Stimulated activated naive CD8-positive, alpha-beta T cell treated with anti-CD3 and anti-CD28 coated beads, Interleukin-15, Interleukin-2, amounts not matched to agents 100 ng/mL and 50 ng/mL, for 24 hours (primary cell): ENCODE measurements around the gene ATF6B.
A peak's percentile ranks its signal among the peaks of the same experiment; 100 is the strongest.

Experiments used
- H3K27ac Mint-ChIP-seq: one replicate; pipeline ENCODE4 v1.8.0; 2021; ENCODE audit warnings: mild to moderate bottlenecking, mixed read lengths
- H3K27me3 Mint-ChIP-seq: one replicate; pipeline ENCODE4 v1.8.0; 2021; ENCODE audit warnings: mixed read lengths
- H3K36me3 Mint-ChIP-seq: one replicate; pipeline ENCODE4 v1.8.0; 2021; ENCODE audit warnings: low read depth, mixed read lengths
- H3K4me1 Mint-ChIP-seq: one replicate; pipeline ENCODE4 v1.8.0; 2021; ENCODE audit warnings: low read depth, mixed read lengths
- H3K4me3 Mint-ChIP-seq: one replicate; pipeline ENCODE4 v1.8.0; 2021; ENCODE audit warnings: mild to moderate bottlenecking, mixed read lengths
- H3K9me3 Mint-ChIP-seq: one replicate; pipeline ENCODE4 v1.8.0; 2021; ENCODE audit warnings: mixed read lengths

ATF6B gene

GRCh38 chr6:32087574-32088486 is 40.2 kb downstream of the ATF6B start:
- Mint-ChIP-seq H3K36me3 (no peaks in the 10 kb centered on the region), H3K27ac (no peak overlapping the region), H3K4me3 (no peak overlapping the region), H3K4me1 (peaks cover 13% of the 10 kb centered on the region), H3K27me3 (peaks cover 63% of the 10 kb centered on the region), H3K9me3 (no peaks in the 10 kb centered on the region)

GRCh38 chr6:32086661-32087573 is 41.1 kb downstream of the ATF6B start:
- Mint-ChIP-seq H3K36me3 (no peaks in the 10 kb centered on the region), H3K27ac (peak overlapping the region; percentile 76), H3K9me3 (no peaks in the 10 kb centered on the region), H3K4me3 (peak overlapping the region; percentile 51), H3K27me3 (peaks cover 60% of the 10 kb centered on the region), H3K4me1 (peaks cover 13% of the 10 kb centered on the region)

DNA sequence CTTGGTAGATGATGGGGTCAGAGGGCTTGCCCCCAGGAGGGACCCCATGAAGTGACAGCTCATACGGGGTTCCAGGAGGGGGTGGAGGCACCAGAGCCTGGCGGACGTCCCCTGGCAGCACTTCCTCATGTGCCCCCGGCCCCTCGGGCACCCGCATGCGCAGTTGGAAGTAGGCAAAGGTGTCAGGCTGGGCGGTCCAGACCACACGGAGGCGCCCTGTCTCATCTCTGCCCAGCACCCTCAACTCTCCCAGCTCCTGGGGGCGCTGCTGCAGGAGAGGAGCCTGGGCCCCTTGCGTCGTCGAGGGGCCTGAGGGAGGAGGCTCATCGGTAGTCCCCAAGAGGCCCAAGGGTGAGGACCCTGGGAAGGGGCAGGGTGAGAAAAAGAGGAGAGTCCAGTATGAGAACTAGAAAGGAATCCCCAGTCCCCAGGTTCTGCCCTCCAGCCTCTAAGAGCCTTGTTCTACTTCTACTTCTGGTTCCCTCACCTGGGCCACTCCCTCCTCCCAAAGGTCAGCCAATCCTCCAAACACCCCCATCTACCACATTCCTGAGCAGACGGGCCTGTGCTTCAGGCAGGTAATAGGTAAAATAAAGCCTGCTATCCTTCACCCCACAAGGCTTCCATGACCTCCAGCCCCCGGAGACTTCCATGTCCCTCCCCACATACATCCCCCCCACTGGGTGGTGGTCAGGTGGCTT is 42.1 kb downstream of the ATF6B start:
- H3K9me3 Mint-ChIP-seq = no peaks in the 10 kb centered on the region
- H3K36me3 Mint-ChIP-seq = no peaks in the 10 kb centered on the region
- peaks cover 13% of the 10 kb centered on the region for H3K4me1 Mint-ChIP-seq
- peaks cover 58% of the 10 kb centered on the region for H3K27me3 Mint-ChIP-seq
- no peak overlapping the region for H3K4me3 Mint-ChIP-seq
- no peak overlapping the region for H3K27ac Mint-ChIP-seq

- Mint-ChIP-seq H3K4me1 (peaks cover 13% of the 10 kb centered on the region), H3K4me3 (no peak overlapping the region), H3K27me3 (peaks cover 54% of the 10 kb centered on the region), H3K36me3 (no peaks in the 10 kb centered on the region), H3K9me3 (no peaks in the 10 kb centered on the region), H3K27ac (no peak overlapping the region)
Observed at GRCh38 chr6:32084780-32085179, 43.3 kb downstream of the ATF6B start.

DNA sequence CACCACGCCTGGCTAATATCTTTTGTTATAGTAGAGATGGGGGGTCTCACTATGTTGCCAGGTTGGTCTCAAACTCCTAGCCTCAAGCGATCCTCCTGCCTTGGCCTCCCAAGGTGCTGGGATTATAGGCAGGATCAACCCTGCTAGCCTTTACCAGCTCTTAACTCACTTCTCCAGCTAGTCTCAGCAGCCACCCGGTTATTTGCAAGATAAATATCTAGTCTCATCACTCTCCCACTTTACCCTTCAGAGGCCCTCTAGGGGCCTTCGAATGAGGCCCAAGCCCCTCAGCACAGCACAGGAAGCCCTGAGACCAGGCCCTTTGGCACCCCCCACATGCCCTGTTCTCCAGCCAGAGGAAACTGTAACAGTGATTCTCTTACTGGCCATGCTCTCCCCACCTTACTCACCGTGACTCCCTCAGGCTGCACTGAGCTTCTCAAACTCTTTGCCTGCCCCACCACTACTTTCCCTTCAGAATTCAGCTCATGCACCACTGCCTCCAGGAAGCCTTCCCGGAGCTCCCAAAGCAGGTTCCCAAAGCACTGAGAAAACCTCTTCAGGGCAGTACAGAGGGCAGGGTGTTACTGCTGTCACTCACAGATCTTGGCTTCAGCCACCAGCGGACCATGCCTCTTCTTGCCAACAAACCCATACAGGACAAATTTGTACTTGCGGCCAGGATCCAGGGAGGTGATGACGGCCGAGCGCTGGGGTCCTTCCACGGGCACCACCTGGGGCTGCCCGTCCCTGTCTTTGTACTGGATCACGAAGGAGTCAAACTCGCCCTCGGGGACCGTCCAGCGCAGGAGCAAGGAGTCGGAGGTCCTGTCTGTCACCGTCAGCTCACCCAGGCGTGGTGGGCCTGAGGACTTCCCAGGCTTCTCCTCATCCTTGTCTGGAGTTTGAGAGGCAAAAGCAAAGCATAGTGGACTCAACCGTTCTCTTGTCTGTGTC is 44.0 kb downstream of the ATF6B start:
- Mint-ChIP-seq H3K27ac (no peak overlapping the region), H3K36me3 (no peaks in the 10 kb centered on the region), H3K27me3 (peaks cover 49% of the 10 kb centered on the region), H3K4me1 (peaks cover 13% of the 10 kb centered on the region), H3K9me3 (no peaks in the 10 kb centered on the region), H3K4me3 (no peak overlapping the region)

DNA sequence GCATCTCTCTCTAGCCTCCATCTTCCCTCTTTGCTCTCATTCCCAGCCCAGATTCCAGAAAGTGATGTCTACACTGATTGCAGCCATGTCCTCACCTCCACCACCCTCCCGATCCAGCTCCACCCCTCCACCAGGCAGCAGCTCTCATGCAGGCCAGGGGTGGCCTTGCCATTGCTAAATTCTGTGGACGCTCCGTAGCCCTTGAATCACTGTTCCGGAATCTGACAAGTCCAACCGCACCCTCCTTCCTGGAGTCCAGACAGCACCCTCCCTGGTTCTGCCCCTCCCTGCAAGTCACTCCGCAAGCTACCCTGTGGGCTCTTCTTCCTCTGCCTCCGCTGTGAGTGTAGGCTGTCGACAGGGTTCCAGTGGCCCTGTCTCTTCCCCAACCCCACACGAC is 45.1 kb downstream of the ATF6B start:
- H3K4me1 Mint-ChIP-seq = peaks cover 13% of the 10 kb centered on the region
- no peaks in the 10 kb centered on the region for H3K9me3 Mint-ChIP-seq
- H3K27me3 Mint-ChIP-seq = peaks cover 41% of the 10 kb centered on the region
- H3K4me3 Mint-ChIP-seq = no peak overlapping the region
- no peaks in the 10 kb centered on the region for H3K36me3 Mint-ChIP-seq
- no peak overlapping the region for H3K27ac Mint-ChIP-seq

DNA sequence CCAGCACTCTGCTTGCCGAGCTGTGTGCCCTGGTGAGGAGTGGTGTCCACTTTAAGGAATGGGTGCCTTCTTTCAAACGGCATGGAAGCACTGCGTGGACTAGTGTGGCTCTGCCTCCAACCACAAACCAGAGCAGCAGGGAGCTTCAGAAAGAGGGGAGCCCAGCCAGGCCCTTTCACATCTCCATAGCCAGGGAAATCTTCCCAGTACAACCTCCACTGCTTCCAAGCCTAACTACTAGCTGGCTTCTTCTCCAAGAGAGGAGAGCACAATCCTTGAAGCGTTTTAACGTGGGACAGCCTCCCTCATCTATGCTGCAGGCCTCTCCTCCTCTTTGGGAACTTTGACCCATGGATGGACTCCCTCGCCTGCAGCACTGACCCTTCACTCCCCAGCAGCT is 45.6 kb downstream of the ATF6B start:
- peaks cover 41% of the 10 kb centered on the region for H3K27me3 Mint-ChIP-seq
- no peak overlapping the region for H3K27ac Mint-ChIP-seq
- no peaks in the 10 kb centered on the region for H3K9me3 Mint-ChIP-seq
- no peaks in the 10 kb centered on the region for H3K36me3 Mint-ChIP-seq
- peaks cover 13% of the 10 kb centered on the region for H3K4me1 Mint-ChIP-seq
- H3K4me3 Mint-ChIP-seq = no peak overlapping the region

GRCh38 chr6:32081168-32081990 is 46.7 kb downstream of the ATF6B start:
- no peak overlapping the region for H3K4me3 Mint-ChIP-seq
- H3K27me3 Mint-ChIP-seq = peaks cover 34% of the 10 kb centered on the region
- no peak overlapping the region for H3K27ac Mint-ChIP-seq

GRCh38 chr6:32079566-32080290 is 48.3 kb downstream of the ATF6B start:
- no peaks in the 10 kb centered on the region for H3K9me3 Mint-ChIP-seq
- peaks cover 21% of the 10 kb centered on the region for H3K27me3 Mint-ChIP-seq
- H3K36me3 Mint-ChIP-seq = no peaks in the 10 kb centered on the region

More at GRCh38 chr6:32081168-32081990, 46.7 kb downstream of the ATF6B start:
- Mint-ChIP-seq H3K4me1 (peaks cover 5% of the 10 kb centered on the region), H3K9me3 (no peaks in the 10 kb centered on the region), H3K36me3 (no peaks in the 10 kb centered on the region)

GRCh38 chr6:32076321-32076809 is 51.7 kb downstream of the ATF6B start:
- H3K4me3 Mint-ChIP-seq = no peak overlapping the region
- peaks cover 4% of the 10 kb centered on the region for H3K27me3 Mint-ChIP-seq
- H3K36me3 Mint-ChIP-seq = no peaks in the 10 kb centered on the region
- no peak overlapping the region for H3K27ac Mint-ChIP-seq
- H3K9me3 Mint-ChIP-seq = no peaks in the 10 kb centered on the region
- H3K4me1 Mint-ChIP-seq = no peaks in the 10 kb centered on the region

More at GRCh38 chr6:32079566-32080290, 48.3 kb downstream of the ATF6B start:
- Mint-ChIP-seq H3K27ac (no peak overlapping the region), H3K4me1 (no peaks in the 10 kb centered on the region), H3K4me3 (no peak overlapping the region)

GRCh38 chr6:32075781-32076180 is 52.3 kb downstream of the ATF6B start:
- Mint-ChIP-seq H3K36me3 (no peaks in the 10 kb centered on the region), H3K27ac (no peak overlapping the region), H3K9me3 (no peaks in the 10 kb centered on the region), H3K4me3 (no peak overlapping the region), H3K4me1 (no peaks in the 10 kb centered on the region), H3K27me3 (peaks cover 3% of the 10 kb centered on the region)

DNA sequence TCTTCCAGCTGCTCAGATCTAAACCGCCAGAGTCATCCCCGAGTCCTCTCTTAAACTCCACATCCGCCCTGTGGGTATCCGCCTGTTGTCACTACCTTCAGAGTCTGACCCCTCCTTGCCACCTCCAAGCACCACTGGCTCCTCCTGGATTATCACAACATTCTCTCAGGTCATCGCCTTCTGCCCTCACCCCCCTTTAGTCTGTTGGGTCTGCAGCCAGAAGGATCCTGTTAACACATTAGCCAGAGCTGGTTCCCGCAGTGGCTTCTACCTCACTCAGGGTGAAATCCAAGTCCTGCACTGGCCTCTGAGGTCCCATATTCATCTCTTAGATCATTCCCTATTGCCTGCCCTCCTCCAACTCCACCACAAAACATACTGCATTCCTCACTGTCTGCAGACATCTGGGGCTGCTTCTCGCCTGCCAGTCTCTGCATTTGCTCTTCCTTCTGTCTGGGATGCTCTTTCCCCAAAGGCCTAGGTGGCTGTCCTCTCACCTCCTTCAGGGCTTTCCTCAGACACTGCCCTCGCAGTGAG is 53.0 kb downstream of the ATF6B start:
- H3K9me3 Mint-ChIP-seq = no peaks in the 10 kb centered on the region
- no peak overlapping the region for H3K27ac Mint-ChIP-seq
- H3K27me3 Mint-ChIP-seq = no peaks in the 10 kb centered on the region
- no peak overlapping the region for H3K4me3 Mint-ChIP-seq
- no peaks in the 10 kb centered on the region for H3K36me3 Mint-ChIP-seq
- H3K4me1 Mint-ChIP-seq = no peaks in the 10 kb centered on the region
